PC-3 (cell line): Measurements from ENCODE around the gene PARP15.

Source experiments
- CTCF ChIP-seq: fragments of 300-600 bp; sonication (generic); conservative IDR thresholded peaks from 2 replicates; pipeline ENCODE4 v1.5.1; 2017; ENCODE audit warnings: antibody characterized with exemption, low read depth, mild to moderate bottlenecking, low read length
- EZH2 ChIP-seq: fragments of 300-600 bp; sonication (generic); IDR thresholded peaks from one replicate; pipeline ENCODE4 v1.6.1; 2017; ENCODE audit warnings: antibody characterized with exemption, mild to moderate bottlenecking, low read length; ENCODE audit not compliant: unreplicated experiment
- EZH2phosphoT487 ChIP-seq: fragments of 300-600 bp; sonication (generic); IDR thresholded peaks from 2 replicates; pipeline ENCODE4 v1.6.1; 2018; ENCODE audit warnings: mild to moderate bottlenecking, antibody characterized with exemption, low read length, borderline replicate concordance

GRCh38 chr3:122580470-122580869 is 3.0 kb downstream of the PARP15 start:
- TF ChIP-seq CTCF (no peak), EZH2 (no peak), EZH2phosphoT487 (no peak)
